Measurements from ENCODE around the gene TRMO.

The TRMO gene

DNA sequence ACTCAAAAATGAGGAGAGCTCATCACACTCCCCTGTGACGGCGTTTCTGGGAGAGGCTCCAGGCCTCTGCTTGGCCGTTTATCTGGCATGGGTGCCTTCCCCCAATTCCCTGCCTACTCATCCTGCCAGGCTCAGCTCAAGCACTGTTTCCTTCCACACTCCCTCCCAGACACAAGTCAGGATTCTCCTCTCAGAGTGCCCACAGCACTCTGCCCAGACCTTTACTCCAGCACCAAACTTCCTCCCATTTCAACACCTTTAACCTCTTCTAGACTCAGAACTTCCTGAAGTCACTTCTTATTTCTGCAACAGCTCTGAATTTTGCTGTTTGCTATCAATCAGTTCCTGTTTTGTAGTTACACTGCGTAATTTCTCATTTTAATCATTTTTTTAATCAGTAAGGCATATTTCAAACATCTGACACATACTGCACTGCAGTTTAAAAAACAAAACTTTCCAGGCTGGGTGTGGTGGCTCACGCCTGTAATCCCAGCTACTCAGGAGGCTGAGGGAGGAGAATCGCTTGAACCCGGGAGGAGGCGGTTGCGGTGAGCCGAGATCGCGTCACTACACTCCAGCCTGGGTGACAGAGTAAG, 16.0 kb downstream of the TRMO start:
- DNase-seq (ENCODE audit: low read depth): peak; percentile 16
- H3K4me3 ChIP-seq (ENCODE audit: control insufficient read depth, low read depth, low read length): no peak overlapping the region

DNA sequence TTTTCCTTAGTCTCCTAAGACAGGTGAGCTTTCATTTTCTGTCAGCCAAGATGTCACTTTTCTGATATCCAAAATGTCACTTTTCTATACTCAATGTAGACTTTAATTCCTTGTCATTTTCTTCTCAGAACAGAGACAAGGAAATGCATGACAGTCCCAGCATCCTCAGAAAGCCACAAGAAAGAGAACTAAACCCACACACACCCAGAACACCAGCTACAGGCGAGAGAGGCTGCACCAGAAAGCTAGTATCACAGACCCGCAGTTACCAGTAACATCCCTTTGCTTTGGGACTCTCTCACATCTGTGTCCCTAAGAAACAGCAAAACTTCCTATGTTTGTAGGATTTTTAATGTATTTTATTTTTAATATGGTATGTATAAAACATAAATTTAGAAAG, 17.1 kb downstream of the TRMO start:
- no peak overlapping the region for H3K4me3 ChIP-seq (ENCODE audit: control insufficient read depth, low read depth, low read length)
- TF ChIP-seq, protein P1, sequence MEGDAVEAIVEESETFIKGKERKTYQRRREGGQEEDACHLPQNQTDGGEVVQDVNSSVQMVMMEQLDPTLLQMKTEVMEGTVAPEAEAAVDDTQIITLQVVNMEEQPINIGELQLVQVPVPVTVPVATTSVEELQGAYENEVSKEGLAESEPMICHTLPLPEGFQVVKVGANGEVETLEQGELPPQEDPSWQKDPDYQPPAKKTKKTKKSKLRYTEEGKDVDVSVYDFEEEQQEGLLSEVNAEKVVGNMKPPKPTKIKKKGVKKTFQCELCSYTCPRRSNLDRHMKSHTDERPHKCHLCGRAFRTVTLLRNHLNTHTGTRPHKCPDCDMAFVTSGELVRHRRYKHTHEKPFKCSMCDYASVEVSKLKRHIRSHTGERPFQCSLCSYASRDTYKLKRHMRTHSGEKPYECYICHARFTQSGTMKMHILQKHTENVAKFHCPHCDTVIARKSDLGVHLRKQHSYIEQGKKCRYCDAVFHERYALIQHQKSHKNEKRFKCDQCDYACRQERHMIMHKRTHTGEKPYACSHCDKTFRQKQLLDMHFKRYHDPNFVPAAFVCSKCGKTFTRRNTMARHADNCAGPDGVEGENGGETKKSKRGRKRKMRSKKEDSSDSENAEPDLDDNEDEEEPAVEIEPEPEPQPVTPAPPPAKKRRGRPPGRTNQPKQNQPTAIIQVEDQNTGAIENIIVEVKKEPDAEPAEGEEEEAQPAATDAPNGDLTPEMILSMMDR (conservative IDR thresholded peaks at IDR 0.05; ENCODE audit: control insufficient read depth, insufficient read depth, low read depth, low read length): no peak
- no peak for DNase-seq (ENCODE audit: low read depth)

More for the DNA sequence above, 16.0 kb downstream of the TRMO start:
- TF ChIP-seq, protein P1 (conservative IDR thresholded peaks at IDR 0.05; ENCODE audit: control insufficient read depth, insufficient read depth, low read depth, low read length): no peak

DNA sequence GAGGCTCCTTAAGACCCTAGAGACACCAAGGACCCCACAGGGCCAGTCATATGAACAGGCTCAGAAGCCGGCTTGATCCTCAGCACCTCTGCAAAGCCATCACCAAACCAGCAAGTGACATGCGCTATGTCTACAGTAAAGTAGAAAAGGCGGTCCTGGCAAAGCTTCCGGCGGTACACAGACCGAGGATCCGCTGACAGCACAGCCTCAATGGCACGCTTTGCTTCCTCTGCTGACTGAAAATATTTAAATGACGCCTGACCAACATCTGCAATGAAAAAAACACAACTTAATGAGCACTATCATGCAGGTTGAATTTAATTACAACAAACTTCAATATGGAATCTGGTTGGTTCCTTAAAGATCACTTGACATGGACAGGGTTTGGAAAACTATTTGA, 17.6 kb downstream of the TRMO start:
- no peak overlapping the region for H3K4me3 ChIP-seq (ENCODE audit: control insufficient read depth, low read depth, low read length)
- TF ChIP-seq, protein P1 (conservative IDR thresholded peaks at IDR 0.05; ENCODE audit: control insufficient read depth, insufficient read depth, low read depth, low read length): no peak
- DNase-seq (ENCODE audit: low read depth): no peak

DNA sequence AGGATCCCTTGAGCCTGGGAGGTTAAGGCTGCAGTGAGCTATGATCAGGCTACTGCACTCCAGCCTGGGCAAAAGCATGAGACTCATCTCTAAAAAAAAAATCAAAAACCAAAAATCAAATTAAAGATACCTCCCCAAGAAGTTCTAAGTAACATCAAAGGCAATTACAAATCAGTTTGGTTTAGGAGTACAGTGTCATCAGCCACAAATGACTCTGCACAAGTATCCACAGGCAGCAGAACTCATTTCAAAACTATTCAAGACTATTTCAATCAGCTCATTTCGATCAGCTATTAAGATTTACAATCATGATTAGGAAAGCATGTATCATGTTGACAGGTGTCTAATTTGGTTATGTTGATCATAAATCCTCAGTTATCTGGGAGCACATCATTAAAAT, 19.1 kb downstream of the TRMO start:
- TF ChIP-seq, protein P1 (conservative IDR thresholded peaks at IDR 0.05; ENCODE audit: control insufficient read depth, insufficient read depth, low read depth, low read length): no peak
- DNase-seq (ENCODE audit: low read depth): no peak

DNA sequence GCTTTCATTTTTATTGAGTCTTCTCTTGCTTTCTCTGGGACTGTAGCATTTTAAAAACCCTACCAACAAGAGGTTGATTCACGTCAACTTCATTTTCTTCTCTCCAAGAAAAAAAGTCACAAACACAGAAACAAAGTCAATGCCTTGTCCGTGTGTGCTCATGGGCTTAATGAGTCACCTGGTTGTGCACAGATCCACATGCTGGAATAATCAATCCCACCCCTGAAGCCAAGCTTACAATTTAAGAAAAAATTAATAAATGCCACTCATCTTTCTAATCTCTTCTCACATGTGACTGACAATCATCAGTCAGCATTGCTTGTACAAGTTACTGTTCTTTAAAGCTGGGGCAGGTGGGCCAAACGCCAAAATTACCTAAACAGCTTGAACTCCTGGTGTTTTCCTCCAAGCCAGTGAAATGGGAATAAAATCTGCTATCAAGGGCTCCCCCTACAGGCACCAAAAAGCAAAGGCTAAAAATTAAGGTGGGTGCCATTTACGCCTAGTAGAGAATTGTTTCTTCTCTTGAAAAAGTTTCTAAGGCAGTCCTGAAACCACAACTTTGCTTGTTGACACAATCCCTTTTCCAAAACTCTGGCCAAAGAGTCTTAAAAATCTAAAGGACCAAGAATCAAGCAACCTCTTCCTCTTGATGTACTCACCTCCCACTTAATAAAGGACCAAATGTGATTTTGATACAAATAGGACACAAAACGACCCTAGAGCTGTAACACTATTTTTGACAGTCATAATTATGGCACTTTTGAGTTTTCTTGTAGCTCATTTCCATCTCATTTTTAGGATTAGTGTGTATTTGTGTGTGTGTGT, 21.3 kb downstream of the TRMO start:
- TF ChIP-seq, protein P1 (conservative IDR thresholded peaks at IDR 0.05; ENCODE audit: control insufficient read depth, insufficient read depth, low read depth, low read length): peak; percentile 85
- DNase-seq (ENCODE audit: low read depth): peak; percentile 69
- no peak overlapping the region for H3K4me3 ChIP-seq (ENCODE audit: control insufficient read depth, low read depth, low read length)

More for the DNA sequence above, 19.1 kb downstream of the TRMO start:
- H3K4me3 ChIP-seq (ENCODE audit: control insufficient read depth, low read depth, low read length): no peak overlapping the region

DNA sequence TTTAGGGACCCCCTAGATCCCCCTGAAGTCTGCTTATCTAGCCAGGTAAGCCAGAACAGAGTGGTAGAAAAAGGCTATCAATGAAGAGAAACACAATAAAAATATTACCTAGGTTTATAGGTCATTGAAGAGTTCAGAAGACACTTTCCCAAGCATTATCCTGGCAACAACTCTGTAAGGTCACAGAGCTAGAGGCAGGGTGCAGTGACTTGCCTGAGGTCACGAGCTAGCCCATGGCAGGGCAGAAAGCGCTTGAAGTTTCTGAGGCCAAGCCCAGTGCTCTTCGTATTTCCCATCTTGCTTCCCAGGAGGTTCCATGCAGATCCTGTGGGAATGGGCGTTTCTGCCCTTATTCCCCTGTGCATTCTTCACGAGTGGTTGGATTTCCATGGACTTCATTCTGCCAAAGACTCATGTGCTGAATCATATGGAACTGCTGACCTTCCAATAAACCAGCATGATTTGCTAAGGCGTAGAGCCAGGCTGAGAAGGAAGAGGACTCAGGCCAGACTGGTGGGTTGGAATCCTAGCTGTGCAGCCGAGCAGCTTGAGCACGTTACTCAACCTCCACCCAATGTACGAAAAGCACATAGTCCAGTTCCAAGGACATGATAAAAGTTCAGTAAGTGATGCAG, 22.1 kb downstream of the TRMO start:
- TF ChIP-seq, protein P1 (conservative IDR thresholded peaks at IDR 0.05; ENCODE audit: control insufficient read depth, insufficient read depth, low read depth, low read length): no peak
- no peak overlapping the region for H3K4me3 ChIP-seq (ENCODE audit: control insufficient read depth, low read depth, low read length)
- peak; percentile 92 for DNase-seq (ENCODE audit: low read depth)
